Chondrocyte (in vitro differentiated cells): ENCODE results near the gene NPC1L1. TPM values are rescaled to one million over a fixed set of nuclear protein-coding genes. Genes with fewer than 3 reads are reported as not detected.

Source experiments
- DNase-seq: peaks from one replicate; pipeline ENCODE4 v3.0.0; 2021; ENCODE audit warnings: mixed read lengths, low spot score
- H3K27ac Mint-ChIP-seq: one replicate; pipeline ENCODE4 v1.8.0; 2021; ENCODE audit warnings: mild to moderate bottlenecking, moderate library complexity, mixed read lengths; ENCODE audit not compliant: unreplicated experiment
- H3K27me3 Mint-ChIP-seq: 2 replicates; pipeline ENCODE4 v1.8.0; 2021; ENCODE audit warnings: low read depth, mixed read lengths
- H3K36me3 Mint-ChIP-seq: 2 replicates; pipeline ENCODE4 v1.8.0; 2021; ENCODE audit warnings: low read depth, mixed read lengths
- H3K4me1 Mint-ChIP-seq: 2 replicates; pipeline ENCODE4 v1.8.0; 2021; ENCODE audit warnings: low read depth, mild to moderate bottlenecking, mixed read lengths
- H3K4me3 Mint-ChIP-seq: one replicate; pipeline ENCODE4 v1.8.0; 2021; ENCODE audit warnings: mild to moderate bottlenecking, moderate library complexity, mixed read lengths; ENCODE audit not compliant: unreplicated experiment
- H3K9me3 Mint-ChIP-seq: 2 replicates; pipeline ENCODE4 v1.8.0; 2021; ENCODE audit warnings: low read depth, mixed read lengths
- total RNA-seq: library from RNA; stranded (reverse); gene quantifications from 3 replicates; pipeline ENCODE4 v1.2.1, GENCODE V29; 2021
- TF ChIP-seq, protein P1 (sequence below): fragments of 200-600 bp; sonication (generic); IDR thresholded peaks from 2 replicates; pipeline ENCODE4 v1.5.0; 2021; ENCODE audit warnings: antibody characterized with exemption, mild to moderate bottlenecking, moderate library complexity

The NPC1L1 gene
- total RNA-seq, 1 donor from 2014 or later: not detected

DNA sequence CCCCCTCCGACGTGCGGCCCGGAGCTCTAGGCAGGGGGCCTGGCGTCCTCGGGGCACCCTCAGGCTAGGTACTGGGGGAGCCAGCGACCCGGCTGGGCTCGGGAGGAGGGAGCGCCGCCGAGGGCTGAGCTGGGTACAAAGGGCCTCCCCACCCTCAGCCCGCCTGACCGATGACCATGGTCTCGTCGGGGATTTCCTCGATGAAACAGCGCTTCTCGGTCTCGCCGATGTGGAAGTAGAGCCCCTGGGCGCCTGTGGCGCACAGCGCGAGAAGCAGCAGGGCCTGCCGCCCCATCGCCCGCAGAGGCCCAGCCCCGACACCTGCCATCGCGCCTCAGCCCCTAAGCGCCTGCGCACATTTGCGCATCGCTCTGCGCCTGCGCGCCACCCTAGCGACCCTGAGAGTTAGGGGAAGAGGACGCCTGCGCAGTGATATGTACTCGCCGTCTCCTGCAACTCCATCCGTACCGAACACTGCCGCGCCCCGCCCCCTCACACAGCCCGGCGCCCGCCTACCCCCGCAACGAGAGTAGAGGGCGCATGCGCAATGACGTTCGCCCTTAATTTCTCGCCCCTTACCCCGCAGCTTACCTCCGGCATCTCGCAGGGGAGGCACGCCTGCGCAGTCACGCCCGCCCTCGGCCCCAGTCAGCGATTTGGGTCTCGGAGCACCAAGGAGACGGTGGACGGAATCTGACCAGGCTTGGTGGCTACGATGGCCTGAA, 40.9 kb upstream of the NPC1L1 start, which contains the start of gene TMED4:
TMED4 (minus strand) TSS at position 353 of the 725 bp plus-strand sequence; CDS start at position 328, 25 bp downstream.
- DNase-seq: peak; percentile 100
- Mint-ChIP-seq H3K4me3 (peak within 1 kb of the TSS; percentile 82), H3K36me3 (peaks cover 5% of the 10 kb centered on the region), H3K27me3 (no peaks in the 10 kb centered on the region), H3K9me3 (no peaks in the 10 kb centered on the region), H3K4me1 (peaks cover 29% of the 10 kb centered on the region), H3K27ac (peak within 1 kb of the TSS; percentile 95)
- TF ChIP-seq, protein P1, sequence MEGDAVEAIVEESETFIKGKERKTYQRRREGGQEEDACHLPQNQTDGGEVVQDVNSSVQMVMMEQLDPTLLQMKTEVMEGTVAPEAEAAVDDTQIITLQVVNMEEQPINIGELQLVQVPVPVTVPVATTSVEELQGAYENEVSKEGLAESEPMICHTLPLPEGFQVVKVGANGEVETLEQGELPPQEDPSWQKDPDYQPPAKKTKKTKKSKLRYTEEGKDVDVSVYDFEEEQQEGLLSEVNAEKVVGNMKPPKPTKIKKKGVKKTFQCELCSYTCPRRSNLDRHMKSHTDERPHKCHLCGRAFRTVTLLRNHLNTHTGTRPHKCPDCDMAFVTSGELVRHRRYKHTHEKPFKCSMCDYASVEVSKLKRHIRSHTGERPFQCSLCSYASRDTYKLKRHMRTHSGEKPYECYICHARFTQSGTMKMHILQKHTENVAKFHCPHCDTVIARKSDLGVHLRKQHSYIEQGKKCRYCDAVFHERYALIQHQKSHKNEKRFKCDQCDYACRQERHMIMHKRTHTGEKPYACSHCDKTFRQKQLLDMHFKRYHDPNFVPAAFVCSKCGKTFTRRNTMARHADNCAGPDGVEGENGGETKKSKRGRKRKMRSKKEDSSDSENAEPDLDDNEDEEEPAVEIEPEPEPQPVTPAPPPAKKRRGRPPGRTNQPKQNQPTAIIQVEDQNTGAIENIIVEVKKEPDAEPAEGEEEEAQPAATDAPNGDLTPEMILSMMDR: no peak

DNA sequence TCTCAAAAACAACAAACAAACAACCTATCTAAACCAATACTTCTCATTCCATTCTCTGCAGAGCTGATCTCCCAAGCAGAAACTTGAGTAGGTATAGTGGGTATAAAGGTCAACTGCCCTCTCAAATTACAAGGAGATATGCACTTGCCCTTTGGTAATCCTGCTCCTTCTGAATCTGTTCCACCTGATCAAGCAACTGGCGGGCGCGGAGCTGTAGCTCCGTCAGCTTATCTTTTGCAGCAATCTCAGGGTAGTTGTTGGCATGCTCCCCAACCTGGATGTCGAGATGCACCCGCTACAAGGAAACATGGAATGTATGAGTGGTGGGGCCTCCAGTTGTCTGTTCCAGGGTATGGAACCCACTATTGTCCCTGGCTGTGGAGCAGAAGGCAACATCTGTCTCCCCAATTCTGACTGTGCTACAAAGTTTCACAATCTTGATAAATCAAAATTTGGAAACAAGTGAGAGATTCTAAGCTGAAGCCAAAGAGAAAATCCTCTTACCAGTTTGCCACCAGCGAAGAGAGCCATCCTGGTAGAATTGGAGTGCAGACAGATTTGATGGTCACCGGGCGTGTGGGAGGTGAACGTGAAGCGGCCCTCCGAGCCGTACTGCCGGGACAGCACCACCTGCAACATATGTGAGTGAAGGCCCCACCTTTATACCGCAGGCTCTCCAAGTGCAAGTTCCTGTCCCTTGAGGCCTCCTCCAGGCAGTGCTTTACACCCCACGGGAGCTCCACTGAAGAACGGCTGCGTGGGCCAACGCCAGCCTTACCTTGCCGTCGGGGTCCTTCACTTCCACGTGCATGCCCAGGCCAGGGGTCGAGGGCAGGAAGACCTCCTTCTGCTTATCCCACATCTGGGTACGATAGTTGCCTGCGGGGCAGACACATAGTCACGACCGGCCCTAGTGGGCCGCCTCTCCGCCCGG, 40.1 kb upstream of the NPC1L1 start:
- TF ChIP-seq, protein P1: no peak
- Mint-ChIP-seq H3K4me3 (peak overlapping the region; percentile 82), H3K27ac (peak overlapping the region; percentile 66), H3K36me3 (peaks cover 6% of the 10 kb centered on the region), H3K4me1 (peaks cover 31% of the 10 kb centered on the region), H3K27me3 (no peaks in the 10 kb centered on the region), H3K9me3 (no peaks in the 10 kb centered on the region)
- peak; percentile 79 for DNase-seq

DNA sequence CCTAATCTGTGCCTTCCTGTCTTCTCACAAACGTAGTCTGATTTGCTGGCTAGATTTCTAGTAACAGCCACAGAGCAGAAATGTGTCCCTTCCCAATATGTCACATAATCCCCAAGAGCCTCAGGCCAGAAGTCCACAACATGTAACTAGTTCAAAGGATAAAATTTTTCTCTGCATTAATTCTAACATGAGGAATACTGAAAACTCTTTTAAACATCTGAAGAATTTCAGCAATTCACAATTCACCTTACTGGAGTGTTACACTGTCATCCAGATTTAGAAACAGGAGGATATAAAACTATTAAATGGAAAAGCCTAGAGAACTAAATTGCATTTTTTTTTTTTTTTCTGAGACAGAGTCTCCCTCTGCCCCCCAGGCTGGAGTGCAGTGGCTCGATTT, 35.1 kb upstream of the NPC1L1 start:
- no peak overlapping the region for H3K4me3 Mint-ChIP-seq
- H3K36me3 Mint-ChIP-seq: peaks cover 12% of the 10 kb centered on the region
- DNase-seq: no peak
- H3K27ac Mint-ChIP-seq: peak overlapping the region; percentile 64
- H3K27me3 Mint-ChIP-seq: no peaks in the 10 kb centered on the region
- H3K4me1 Mint-ChIP-seq: peaks cover 54% of the 10 kb centered on the region
- TF ChIP-seq, protein P1: no peak
- H3K9me3 Mint-ChIP-seq: no peaks in the 10 kb centered on the region

DNA sequence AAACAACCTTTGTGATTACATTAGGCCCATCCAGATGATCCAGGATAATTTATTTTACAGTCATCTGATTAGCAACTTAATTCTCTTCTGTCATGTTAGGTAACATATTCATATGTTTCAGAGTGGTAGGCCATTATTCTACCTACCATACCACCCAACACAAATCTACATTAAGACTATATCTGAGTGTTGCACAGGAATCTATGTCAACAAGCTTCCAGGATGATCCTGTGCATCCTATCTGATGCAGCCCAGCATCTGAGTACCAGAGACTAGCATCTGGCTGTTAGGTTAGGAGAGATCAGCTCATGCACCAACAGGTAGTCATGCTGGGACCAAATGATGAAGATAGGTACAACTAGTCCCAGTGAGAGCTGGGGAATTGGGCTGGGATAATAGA, 33.9 kb upstream of the NPC1L1 start:
- H3K27me3 Mint-ChIP-seq: no peaks in the 10 kb centered on the region
- H3K9me3 Mint-ChIP-seq: no peaks in the 10 kb centered on the region
- H3K4me1 Mint-ChIP-seq: peaks cover 43% of the 10 kb centered on the region
- no peak for DNase-seq
- TF ChIP-seq, protein P1: no peak
- peaks cover 15% of the 10 kb centered on the region for H3K36me3 Mint-ChIP-seq
- peak overlapping the region; percentile 77 for H3K27ac Mint-ChIP-seq
- H3K4me3 Mint-ChIP-seq: peak overlapping the region; percentile 99

DNA sequence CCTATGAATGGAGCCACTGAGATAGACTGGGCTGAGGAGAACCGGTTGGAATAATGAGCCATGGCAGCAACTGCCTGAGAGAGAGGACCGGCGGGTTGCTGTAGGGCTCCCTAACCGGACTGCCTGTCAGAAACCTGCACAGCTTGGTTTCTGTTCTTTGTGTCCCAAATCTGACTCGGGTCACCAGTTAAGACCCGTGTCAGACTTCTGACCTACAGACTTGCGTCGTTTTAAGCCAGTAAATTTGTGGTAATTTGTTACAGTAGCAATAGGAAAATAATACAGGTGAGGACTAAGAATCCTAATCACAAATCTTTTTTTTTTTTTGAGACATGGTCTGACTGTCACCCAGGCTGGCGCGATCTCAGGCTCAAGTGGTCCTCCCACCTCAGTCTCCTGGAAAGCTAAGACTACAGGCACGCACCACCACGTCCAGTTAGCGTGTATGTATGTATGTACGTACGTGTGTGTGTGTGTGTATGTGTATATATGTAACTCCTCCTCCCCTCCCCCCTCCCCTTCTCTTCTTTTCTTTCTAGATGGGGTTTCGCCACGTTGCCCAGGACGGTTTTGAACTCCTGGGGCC, 33.2 kb upstream of the NPC1L1 start:
- Mint-ChIP-seq H3K4me1 (peaks cover 36% of the 10 kb centered on the region), H3K36me3 (peaks cover 18% of the 10 kb centered on the region), H3K4me3 (peak overlapping the region; percentile 99), H3K9me3 (no peaks in the 10 kb centered on the region), H3K27ac (peak overlapping the region; percentile 95), H3K27me3 (no peaks in the 10 kb centered on the region)
- TF ChIP-seq, protein P1: no peak
- peak; percentile 44 for DNase-seq
